Fibroblast of mammary gland (primary cell): ENCODE results near the gene BCO1.

ENCODE experiments used
- DNase-seq: peaks from one replicate; pipeline ENCODE4 v3.0.0-alpha.2; 2010; ENCODE audit warnings: low read depth
- H3K4me3 ChIP-seq: 2 replicates; pipeline ENCODE4 v1.5.1; 2011; ENCODE audit warnings: low read depth, mild to moderate bottlenecking, low read length, moderate library complexity; ENCODE audit not compliant: control insufficient read depth
- TF ChIP-seq, protein P1 (sequence below): conservative IDR thresholded peaks from 2 replicates; pipeline ENCODE4 v1.5.1; 2011; ENCODE audit warnings: low read depth, low read length, inconsistent platforms; ENCODE audit not compliant: control insufficient read depth, insufficient read depth

Gene BCO1

DNA sequence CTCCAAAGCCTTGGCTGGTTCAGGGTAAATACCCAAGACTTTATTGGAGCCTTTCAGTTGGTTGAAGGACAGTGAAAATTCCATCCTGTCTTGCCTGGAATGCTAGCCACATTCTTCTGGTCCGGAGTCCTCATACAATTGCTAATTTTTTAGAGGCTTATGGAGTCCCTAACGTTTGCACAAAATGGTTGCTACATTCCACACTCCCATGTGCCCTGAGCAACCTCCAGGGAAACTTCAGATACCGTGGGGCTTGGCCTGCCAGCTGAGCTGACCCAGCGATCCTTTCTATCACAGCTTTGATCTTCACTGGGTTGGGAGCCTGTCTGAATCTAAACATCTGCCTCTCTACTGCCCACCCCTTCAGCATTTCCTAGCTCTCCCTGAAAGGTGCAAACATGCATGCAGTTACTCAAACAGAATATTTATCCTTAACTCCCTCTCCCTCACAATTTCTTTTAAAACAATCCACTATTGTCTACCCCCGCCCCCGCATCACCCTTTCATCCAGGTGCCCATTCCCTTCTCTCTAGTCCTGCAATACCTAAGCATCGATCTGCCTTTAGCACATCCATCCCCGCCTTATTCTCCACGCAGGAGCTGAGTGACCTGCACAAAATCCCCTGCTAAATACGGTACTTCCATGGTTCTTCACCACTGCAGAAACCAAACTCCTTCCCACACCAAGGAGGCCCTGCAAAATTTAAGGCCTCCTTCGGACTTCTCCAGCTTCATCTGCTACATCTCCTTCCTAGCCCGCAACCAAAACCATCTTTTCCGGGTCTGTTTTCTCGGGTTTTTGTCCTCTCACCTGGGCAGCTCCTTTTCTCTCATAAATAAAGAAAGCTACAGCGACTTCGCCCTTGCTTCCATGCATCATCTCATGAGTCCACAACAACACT, 75.5 kb downstream of the BCO1 start:
- TF ChIP-seq, protein P1, sequence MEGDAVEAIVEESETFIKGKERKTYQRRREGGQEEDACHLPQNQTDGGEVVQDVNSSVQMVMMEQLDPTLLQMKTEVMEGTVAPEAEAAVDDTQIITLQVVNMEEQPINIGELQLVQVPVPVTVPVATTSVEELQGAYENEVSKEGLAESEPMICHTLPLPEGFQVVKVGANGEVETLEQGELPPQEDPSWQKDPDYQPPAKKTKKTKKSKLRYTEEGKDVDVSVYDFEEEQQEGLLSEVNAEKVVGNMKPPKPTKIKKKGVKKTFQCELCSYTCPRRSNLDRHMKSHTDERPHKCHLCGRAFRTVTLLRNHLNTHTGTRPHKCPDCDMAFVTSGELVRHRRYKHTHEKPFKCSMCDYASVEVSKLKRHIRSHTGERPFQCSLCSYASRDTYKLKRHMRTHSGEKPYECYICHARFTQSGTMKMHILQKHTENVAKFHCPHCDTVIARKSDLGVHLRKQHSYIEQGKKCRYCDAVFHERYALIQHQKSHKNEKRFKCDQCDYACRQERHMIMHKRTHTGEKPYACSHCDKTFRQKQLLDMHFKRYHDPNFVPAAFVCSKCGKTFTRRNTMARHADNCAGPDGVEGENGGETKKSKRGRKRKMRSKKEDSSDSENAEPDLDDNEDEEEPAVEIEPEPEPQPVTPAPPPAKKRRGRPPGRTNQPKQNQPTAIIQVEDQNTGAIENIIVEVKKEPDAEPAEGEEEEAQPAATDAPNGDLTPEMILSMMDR = no peak
- no peak for DNase-seq
- H3K4me3 ChIP-seq = peak overlapping the region; percentile 94

DNA sequence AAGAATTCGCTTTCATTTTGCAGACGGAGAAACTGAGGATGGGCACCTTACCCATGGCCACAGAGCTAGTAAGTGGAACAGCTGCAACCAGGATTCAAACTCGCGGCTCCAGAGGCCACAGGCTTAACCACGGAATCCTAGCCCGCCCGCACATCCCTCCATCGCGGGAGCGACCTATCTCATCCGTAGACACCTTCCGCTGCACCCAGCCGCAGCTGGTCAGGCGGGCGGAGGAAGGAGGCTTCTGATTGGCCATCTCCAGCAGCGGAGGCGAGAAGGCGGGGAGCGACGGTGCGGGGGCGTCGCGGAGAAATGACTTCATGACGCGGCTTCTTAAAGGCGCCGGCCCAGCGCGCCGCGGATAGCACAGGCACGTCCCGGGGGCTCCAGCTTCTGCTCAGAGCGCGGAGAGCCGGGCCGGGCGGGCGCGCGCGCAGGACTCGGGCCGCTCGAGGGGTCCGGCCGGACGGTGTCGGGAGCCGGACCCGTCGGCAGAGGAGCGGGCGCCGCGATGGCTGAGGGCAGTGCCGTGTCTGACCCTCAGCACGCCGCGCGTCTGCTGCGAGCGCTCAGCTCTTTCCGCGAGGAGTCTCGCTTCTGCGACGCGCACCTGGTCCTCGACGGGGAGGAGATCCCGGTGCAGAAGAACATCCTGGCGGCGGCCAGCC, 76.2 kb downstream of the BCO1 start, which contains the start of gene GAN:
Gene GAN (plus strand): TSS at position 360 of the 668 bp plus-strand sequence. CDS start 152 bp downstream, at position 512.
- H3K4me3 ChIP-seq = peak within 1 kb of the TSS; percentile 94
- TF ChIP-seq, protein P1 = no peak
- peak; percentile 93 for DNase-seq

DNA sequence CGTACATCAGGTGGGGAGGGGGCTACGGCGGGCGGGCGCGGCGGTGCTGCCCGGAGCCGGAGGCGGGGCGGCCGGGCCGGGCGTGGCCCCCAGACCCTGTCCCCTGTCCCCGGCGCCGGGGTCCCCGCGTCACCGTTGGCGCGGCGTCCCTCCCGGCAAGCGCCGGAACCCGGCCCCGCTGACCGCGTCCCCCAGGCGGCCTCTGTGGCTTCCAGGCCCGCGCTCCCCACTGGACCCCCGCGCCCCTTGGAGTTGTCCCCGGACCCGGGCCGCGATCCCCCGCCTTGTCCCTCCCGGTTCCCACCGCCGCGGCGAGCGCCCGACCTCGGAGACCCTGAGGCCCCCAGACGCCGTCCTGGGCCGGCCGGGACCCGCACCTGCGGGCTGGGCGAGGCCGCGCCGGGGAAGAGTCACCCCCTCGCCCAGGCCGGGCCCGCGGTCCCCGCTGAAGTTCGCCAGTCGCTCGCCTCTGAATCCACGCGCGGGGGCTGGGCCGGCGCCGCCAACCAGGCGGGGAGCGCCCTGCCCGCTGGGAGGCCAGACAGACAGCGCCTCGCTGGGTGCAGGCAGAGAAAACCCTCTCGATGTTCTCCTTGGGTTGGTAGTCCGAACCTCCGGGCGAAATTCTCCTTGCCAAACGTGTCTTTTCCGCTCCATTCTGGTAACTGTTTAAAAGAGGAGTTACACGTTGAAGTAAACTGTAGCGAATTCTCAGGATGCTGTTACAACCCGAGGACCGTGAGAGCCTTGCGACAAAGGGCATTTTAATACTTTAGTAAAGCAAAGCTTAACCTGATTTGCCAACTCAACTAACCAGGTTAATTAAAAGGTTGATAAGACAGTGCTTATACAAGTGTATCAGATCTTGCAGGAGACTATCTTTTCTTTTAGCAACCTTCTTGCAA, 77.0 kb downstream of the BCO1 start:
- TF ChIP-seq, protein P1 = no peak
- DNase-seq = peak; percentile 38
- H3K4me3 ChIP-seq = peak overlapping the region; percentile 94

GRCh38 chr16:81316176-81316496, 77.6 kb downstream of the BCO1 start:
- DNase-seq = no peak
- TF ChIP-seq, protein P1 = no peak
- peak overlapping the region; percentile 94 for H3K4me3 ChIP-seq

GRCh38 chr16:81318711-81319110, 80.2 kb downstream of the BCO1 start:
- DNase-seq = no peak
- TF ChIP-seq, protein P1 = no peak
- no peak overlapping the region for H3K4me3 ChIP-seq

GRCh38 chr16:81319221-81319912, 80.9 kb downstream of the BCO1 start:
- DNase-seq = peak; percentile 75
- TF ChIP-seq, protein P1 = no peak
- no peak overlapping the region for H3K4me3 ChIP-seq
